ENCODE data around the gene AMPD3.
A peak's percentile ranks its signal among the peaks of the same experiment; 100 is the strongest.

Gene AMPD3

GRCh38 chr11:10413268-10413667 lies 41.8 kb upstream of the AMPD3 start:
- Histone ChIP-seq H3K9me3 (ENCODE audit: insufficient read depth, low read depth, low read length) (no peaks in the 10 kb centered on the region), H3K14ac (ENCODE audit: low read length) (no peak overlapping the region), H2BK5ac (ENCODE audit: low read depth, low read length, poor library complexity) (no peak overlapping the region), H2AFZ (ENCODE audit: insufficient read depth, low read length, poor library complexity) (no peak overlapping the region), H3K4ac (ENCODE audit: low read depth, low read length) (no peak overlapping the region), H4K8ac (ENCODE audit: low read depth, low read length) (no peak overlapping the region), H3K9ac (ENCODE audit: low read length) (no peak overlapping the region), H3K4me1 (ENCODE audit: control insufficient read depth in 1 of 2, insufficient read depth in 2 of 2, low read length in 2 of 2) (no peaks in the 10 kb centered on the region), H3K36me3 (ENCODE audit: control insufficient read depth in 1 of 2, insufficient read depth in 2 of 2, low read length in 2 of 2) (no peaks in the 10 kb centered on the region), H3K18ac (ENCODE audit: low read length) (no peak overlapping the region), H4K91ac (ENCODE audit: low read depth, low read length) (no peak overlapping the region), H2BK120ac (ENCODE audit: insufficient read depth, low read length, poor library complexity) (no peak overlapping the region), H3K27ac (ENCODE audit: low read depth, low read length) (no peak overlapping the region), H2BK12ac (ENCODE audit: low read length) (no peak overlapping the region), H3K27me3 (ENCODE audit: insufficient read depth, low read length) (no peaks in the 10 kb centered on the region), H3K4me3 (ENCODE audit: low read depth, low read length) (no peak overlapping the region), H2AK5ac (ENCODE audit: low read length) (no peak overlapping the region), H4K12ac (ENCODE audit: low read depth, low read length) (no peak overlapping the region), H3K79me2 (ENCODE audit: control insufficient read depth, insufficient read depth, low read length, poor library complexity) (no peaks in the 10 kb centered on the region), H3K4me2 (ENCODE audit: low read length) (no peak overlapping the region), H3K23ac (ENCODE audit: low read length) (no peak overlapping the region), H3K79me1 (ENCODE audit: low read length) (peaks cover 4% of the 10 kb centered on the region)
- WGBS (ENCODE audit: extremely low coverage, insufficient coverage, insufficient read length), result no CpG with 5 or more reads among the region's 6 CpGs
- peak in 1 of 2 donors; percentile 44 for DNase-seq

GRCh38 chr11:10414181-10414580 lies 40.9 kb upstream of the AMPD3 start:
- Histone ChIP-seq H4K8ac (ENCODE audit: low read depth, low read length) (no peak overlapping the region), H3K9ac (ENCODE audit: low read length) (no peak overlapping the region)
- WGBS (ENCODE audit: extremely low coverage, insufficient coverage, insufficient read length), result no CpG with 5 or more reads among the region's 8 CpGs

GRCh38 chr11:10414659-10415058 lies 40.4 kb upstream of the AMPD3 start:
- H3K4me2 ChIP-seq (ENCODE audit: low read length), result no peak overlapping the region
- no peak overlapping the region for H4K8ac ChIP-seq (ENCODE audit: low read depth, low read length)
- H3K9ac ChIP-seq (ENCODE audit: low read length), result no peak overlapping the region
- H3K9me3 ChIP-seq (ENCODE audit: insufficient read depth, low read depth, low read length), result no peaks in the 10 kb centered on the region
- H2BK120ac ChIP-seq (ENCODE audit: insufficient read depth, low read length, poor library complexity), result no peak overlapping the region
- no peaks in the 10 kb centered on the region for H3K27me3 ChIP-seq (ENCODE audit: insufficient read depth, low read length)
- no peak overlapping the region for H2AFZ ChIP-seq (ENCODE audit: insufficient read depth, low read length, poor library complexity)
- H2AK5ac ChIP-seq (ENCODE audit: low read length), result no peak overlapping the region
- no CpG with 5 or more reads among the region's 10 CpGs for WGBS (ENCODE audit: extremely low coverage, insufficient coverage, insufficient read length)
- no peaks in the 10 kb centered on the region for H3K36me3 ChIP-seq (ENCODE audit: control insufficient read depth in 1 of 2, insufficient read depth in 2 of 2, low read length in 2 of 2)
- H3K79me2 ChIP-seq (ENCODE audit: control insufficient read depth, insufficient read depth, low read length, poor library complexity), result no peaks in the 10 kb centered on the region
- no peaks in the 10 kb centered on the region for H3K79me1 ChIP-seq (ENCODE audit: low read length)
- no peak overlapping the region for H3K4me3 ChIP-seq (ENCODE audit: low read depth, low read length)
- no peak overlapping the region for H4K12ac ChIP-seq (ENCODE audit: low read depth, low read length)
- H2BK12ac ChIP-seq (ENCODE audit: low read length), result no peak overlapping the region
- H2BK5ac ChIP-seq (ENCODE audit: low read depth, low read length, poor library complexity), result no peak overlapping the region
- no peak overlapping the region for H3K18ac ChIP-seq (ENCODE audit: low read length)
- H3K14ac ChIP-seq (ENCODE audit: low read length), result no peak overlapping the region
- no peak overlapping the region for H3K27ac ChIP-seq (ENCODE audit: low read depth, low read length)
- H3K4ac ChIP-seq (ENCODE audit: low read depth, low read length), result no peak overlapping the region
- DNase-seq, result no peak
- H4K91ac ChIP-seq (ENCODE audit: low read depth, low read length), result no peak overlapping the region
- H3K4me1 ChIP-seq (ENCODE audit: control insufficient read depth in 1 of 2, insufficient read depth in 2 of 2, low read length in 2 of 2), result no peaks in the 10 kb centered on the region
- H3K23ac ChIP-seq (ENCODE audit: low read length), result no peak overlapping the region

More at GRCh38 chr11:10414181-10414580, 40.9 kb upstream of the AMPD3 start:
- Histone ChIP-seq H2BK12ac (ENCODE audit: low read length) (no peak overlapping the region), H3K4ac (ENCODE audit: low read depth, low read length) (no peak overlapping the region), H3K27me3 (ENCODE audit: insufficient read depth, low read length) (no peaks in the 10 kb centered on the region), H3K27ac (ENCODE audit: low read depth, low read length) (no peak overlapping the region), H3K36me3 (ENCODE audit: control insufficient read depth in 1 of 2, insufficient read depth in 2 of 2, low read length in 2 of 2) (no peaks in the 10 kb centered on the region), H4K91ac (ENCODE audit: low read depth, low read length) (no peak overlapping the region), H4K12ac (ENCODE audit: low read depth, low read length) (no peak overlapping the region), H3K4me2 (ENCODE audit: low read length) (no peak overlapping the region), H2AFZ (ENCODE audit: insufficient read depth, low read length, poor library complexity) (no peak overlapping the region), H3K79me2 (ENCODE audit: control insufficient read depth, insufficient read depth, low read length, poor library complexity) (no peaks in the 10 kb centered on the region), H3K4me1 (ENCODE audit: control insufficient read depth in 1 of 2, insufficient read depth in 2 of 2, low read length in 2 of 2) (no peaks in the 10 kb centered on the region), H2AK5ac (ENCODE audit: low read length) (no peak overlapping the region), H3K14ac (ENCODE audit: low read length) (no peak overlapping the region), H2BK5ac (ENCODE audit: low read depth, low read length, poor library complexity) (no peak overlapping the region), H3K79me1 (ENCODE audit: low read length) (peaks cover under 1% of the 10 kb centered on the region), H3K9me3 (ENCODE audit: insufficient read depth, low read depth, low read length) (no peaks in the 10 kb centered on the region), H3K4me3 (ENCODE audit: low read depth, low read length) (no peak overlapping the region), H3K18ac (ENCODE audit: low read length) (no peak overlapping the region), H2BK120ac (ENCODE audit: insufficient read depth, low read length, poor library complexity) (no peak overlapping the region), H3K23ac (ENCODE audit: low read length) (no peak overlapping the region)
- DNase-seq, result no peak

GRCh38 chr11:10415817-10416392 lies 39.2 kb upstream of the AMPD3 start:
- no peaks in the 10 kb centered on the region for H3K27me3 ChIP-seq (ENCODE audit: insufficient read depth, low read length)
- no peak overlapping the region for H3K4ac ChIP-seq (ENCODE audit: low read depth, low read length)

More at GRCh38 chr11:10415817-10416392, 39.2 kb upstream of the AMPD3 start:
- H3K14ac ChIP-seq (ENCODE audit: low read length), result no peak overlapping the region
- no peak overlapping the region for H2BK12ac ChIP-seq (ENCODE audit: low read length)
- H3K27ac ChIP-seq (ENCODE audit: low read depth, low read length), result no peak overlapping the region
- no peak overlapping the region for H2BK5ac ChIP-seq (ENCODE audit: low read depth, low read length, poor library complexity)
- no peak overlapping the region for H3K4me2 ChIP-seq (ENCODE audit: low read length)
- no peaks in the 10 kb centered on the region for H3K4me1 ChIP-seq (ENCODE audit: control insufficient read depth in 1 of 2, insufficient read depth in 2 of 2, low read length in 2 of 2)
- H3K18ac ChIP-seq (ENCODE audit: low read length), result no peak overlapping the region
- H3K4me3 ChIP-seq (ENCODE audit: low read depth, low read length), result no peak overlapping the region
- H2BK120ac ChIP-seq (ENCODE audit: insufficient read depth, low read length, poor library complexity), result no peak overlapping the region
- H3K23ac ChIP-seq (ENCODE audit: low read length), result no peak overlapping the region
- no peaks in the 10 kb centered on the region for H3K36me3 ChIP-seq (ENCODE audit: control insufficient read depth in 1 of 2, insufficient read depth in 2 of 2, low read length in 2 of 2)
- H4K91ac ChIP-seq (ENCODE audit: low read depth, low read length), result no peak overlapping the region
- no peak overlapping the region for H4K12ac ChIP-seq (ENCODE audit: low read depth, low read length)
- no peaks in the 10 kb centered on the region for H3K79me2 ChIP-seq (ENCODE audit: control insufficient read depth, insufficient read depth, low read length, poor library complexity)
- H3K9me3 ChIP-seq (ENCODE audit: insufficient read depth, low read depth, low read length), result no peaks in the 10 kb centered on the region
- H2AK5ac ChIP-seq (ENCODE audit: low read length), result no peak overlapping the region
- H4K8ac ChIP-seq (ENCODE audit: low read depth, low read length), result no peak overlapping the region
- no peak overlapping the region for H3K9ac ChIP-seq (ENCODE audit: low read length)
- H2AFZ ChIP-seq (ENCODE audit: insufficient read depth, low read length, poor library complexity), result no peak overlapping the region
- WGBS (ENCODE audit: extremely low coverage, insufficient coverage, insufficient read length), result no CpG with 5 or more reads among the region's 7 CpGs
- no peak for DNase-seq
- no peaks in the 10 kb centered on the region for H3K79me1 ChIP-seq (ENCODE audit: low read length)
